Naive thymus-derived CD4-positive, alpha-beta T cell (primary cell): ENCODE measurements around the gene BLOC1S2. TPM values are rescaled to one million over a fixed set of nuclear protein-coding genes. Genes with fewer than 3 reads are reported as not detected.

Experiments used
- ATAC-seq: fragments of 150-1000 bp; cut with Tn5 transposase; 2 replicates; pipeline ENCODE4 v1.10.0; 2021; ENCODE audit warnings: mild to moderate bottlenecking, moderate library complexity
- CTCF ChIA-PET: fragments of 350-600 bp; sonication (Branson Sonifier 250); formaldehyde crosslinking; loops from one replicate; lab custom pipeline; 2021; ENCODE audit warnings: antibody characterized with exemption; lab: Charles Lee
- POLR2A ChIA-PET: fragments of 350-600 bp; sonication (Branson Sonifier 250); formaldehyde crosslinking; loops from one replicate; lab custom pipeline; 2021; ENCODE audit warnings: antibody characterized with exemption, inconsistent platforms; lab: Charles Lee
- DNase-seq, 9 donors: peaks; one replicate each; pipeline versions ENCODE4 v3.0.0 to v3.0.0-alpha.2; 2020 to 2022; ENCODE audit warnings: mixed read lengths in 1 of 9
- H3K27ac ChIP-seq: one replicate; pipeline ENCODE4 v1.7.0; 2013; ENCODE audit warnings: mild to moderate bottlenecking, low read depth, low read length, moderate library complexity
- H3K27me3 ChIP-seq, 2 donors: one replicate each; pipeline ENCODE4 v1.7.0; 2013; ENCODE audit warnings: low read length in 2 of 2, mild to moderate bottlenecking in 2 of 2, moderate library complexity in 2 of 2; ENCODE audit not compliant: control insufficient read depth in 2 of 2, insufficient read depth in 2 of 2
- H3K36me3 ChIP-seq, 3 experiments: 1 replicate in 2 of 3; 2 replicates in 1 of 3; pipeline ENCODE4 v1.7.0; 2013; ENCODE audit warnings: low read length in 3 of 3, mild to moderate bottlenecking in 3 of 3, moderate library complexity in 1 of 3; ENCODE audit not compliant: insufficient read depth in 3 of 3, control insufficient read depth in 2 of 3
- H3K4me1 ChIP-seq, 2 donors: one replicate each; pipeline ENCODE4 v1.7.0; 2013; ENCODE audit warnings: low read length in 2 of 2, mild to moderate bottlenecking in 2 of 2, moderate library complexity in 1 of 2; ENCODE audit not compliant: control insufficient read depth in 2 of 2, insufficient read depth in 2 of 2
- H3K4me3 ChIP-seq: 2 replicates; pipeline ENCODE4 v1.7.0; 2013; ENCODE audit warnings: mild to moderate bottlenecking, low read length
- H3K9me3 ChIP-seq, 3 experiments: 1 replicate in 2 of 3; 2 replicates in 1 of 3; pipeline ENCODE4 v1.7.0; 2013; ENCODE audit warnings: low read length in 3 of 3; ENCODE audit not compliant: control insufficient read depth in 2 of 3
- H3K27ac Mint-ChIP-seq, 9 donors: one replicate each; pipeline ENCODE4 v1.8.0; 2020 to 2022; ENCODE audit warnings: mixed read lengths in 9 of 9, mild to moderate bottlenecking in 8 of 9, moderate library complexity in 5 of 9, inconsistent platforms in 2 of 9
- H3K27me3 Mint-ChIP-seq, 5 donors: one replicate each; pipeline ENCODE4 v1.8.0; 2021 to 2022; ENCODE audit warnings: mixed read lengths in 5 of 5, mild to moderate bottlenecking in 1 of 5
- H3K36me3 Mint-ChIP-seq, 5 donors: one replicate each; pipeline ENCODE4 v1.8.0; 2020 to 2022; ENCODE audit warnings: mixed read lengths in 5 of 5, mild to moderate bottlenecking in 3 of 5, inconsistent platforms in 1 of 5
- H3K4me1 Mint-ChIP-seq, 7 donors: one replicate each; pipeline ENCODE4 v1.8.0; 2020 to 2022; ENCODE audit warnings: mixed read lengths in 7 of 7, mild to moderate bottlenecking in 3 of 7, inconsistent platforms in 1 of 7
- H3K4me3 Mint-ChIP-seq, 10 donors: one replicate each; pipeline ENCODE4 v1.8.0; 2020 to 2022; ENCODE audit warnings: mild to moderate bottlenecking in 10 of 10, mixed read lengths in 10 of 10, moderate library complexity in 6 of 10, inconsistent platforms in 2 of 10
- H3K9me3 Mint-ChIP-seq, 11 donors: one replicate each; pipeline ENCODE4 v1.8.0; 2020 to 2022; ENCODE audit warnings: mixed read lengths in 11 of 11, mild to moderate bottlenecking in 4 of 11, inconsistent platforms in 1 of 11, moderate library complexity in 1 of 11
- intact Hi-C, 2 donors: fragments of 100-400 bp; cut with micrococcal nuclease; formaldehyde crosslinking; loops; one replicate each; pipeline ENCODE4 v1.15.1; 2023
- polyA plus RNA-seq, 2 donors: library from polyadenylated mRNA; unstranded; fragments of 300-500 nt; fragmentation: Illumina TruSeq; gene quantifications; one replicate each; pipeline ENCODE4 v1.2.3, GENCODE V29; 2021
- total RNA-seq, 6 experiments: library from RNA in 5 of 6; stranded (reverse) in 5 of 6; gene quantifications; 1 replicate in 5 of 6; 2 replicates in 1 of 6; pipeline ENCODE4 v1.2.3 and lab custom pipeline; 2021 to 2026

BLOC1S2 gene
- total and polyA plus RNA-seq, 7 experiments from 2014 or later: 31.5 to 63.4 (median 39.9) TPM

DNA sequence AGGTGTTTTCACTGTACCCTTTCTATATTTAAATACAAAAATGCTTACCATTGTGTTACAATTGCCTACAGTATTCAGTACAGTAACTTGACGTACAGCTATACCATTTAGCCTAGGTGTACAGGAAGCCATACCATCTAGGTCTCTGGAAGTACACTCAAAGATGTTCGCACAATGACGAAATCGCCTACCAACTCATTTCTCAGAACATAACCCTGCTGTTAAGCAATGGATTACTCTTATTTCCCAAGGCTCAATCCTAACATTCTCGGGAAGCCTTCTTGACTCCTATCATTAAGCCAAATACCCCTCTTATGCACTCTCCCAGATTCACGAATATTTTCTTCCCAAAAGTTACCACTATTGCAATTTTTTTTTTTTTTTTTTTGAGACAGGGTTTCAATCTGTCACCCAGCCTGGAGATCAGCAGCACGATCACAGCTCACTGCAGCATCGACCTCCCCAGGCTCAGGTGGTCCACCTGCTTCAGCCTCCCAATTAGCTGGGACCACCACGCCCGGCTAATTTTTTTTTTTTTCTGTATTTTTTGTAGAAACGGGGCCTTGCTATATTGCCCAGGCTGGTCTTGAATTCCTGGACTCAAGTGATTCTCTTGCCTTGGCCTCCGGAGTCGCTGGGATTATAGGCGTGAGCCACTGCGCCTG is 20.5 kb downstream of the BLOC1S2 start:
- Histone ChIP-seq H3K27ac (peak overlapping the region; percentile 96), H3K27me3 (no peaks in the 10 kb centered on the region), H3K36me3 (peaks cover 0 to 14% (median 4%) of the 10 kb centered on the region in 3 experiments), H3K4me3 (peak overlapping the region; percentile 93), H3K9me3 (no peaks in the 10 kb centered on the region), H3K4me1 (peaks cover 12 to 21% of the 10 kb centered on the region in 2 donors)
- Mint-ChIP-seq H3K4me3 (peak overlapping the region; percentile 77 to 100 (median 100)), H3K36me3 (peaks cover 0 to 7% (median 3%) of the 10 kb centered on the region in 5 donors), H3K4me1 (peaks cover 20 to 52% (median 41%) of the 10 kb centered on the region in 7 donors), H3K9me3 (peaks cover 0 to 2% (median 0%) of the 10 kb centered on the region in 11 donors), H3K27me3 (no peaks in the 10 kb centered on the region), H3K27ac (peak overlapping the region; percentile 12 to 100 (median 68))
- POLR2A ChIA-PET: interaction anchor here (0.6 to 0.8 kb wide), 3 partner anchors 17 to 241 kb away, joined by 3 to 5 read pairs (median 5); no protein-coding TSS in a partner anchor
- CTCF ChIA-PET: no interaction called here
- intact Hi-C loops: loop anchor here in 1 of 2 donors (5.0 kb wide), 1 partner anchor 79 kb away; the partner anchor contains the start of gene ERLIN1
- DNase-seq (no peak), ATAC-seq (no peak)

DNA sequence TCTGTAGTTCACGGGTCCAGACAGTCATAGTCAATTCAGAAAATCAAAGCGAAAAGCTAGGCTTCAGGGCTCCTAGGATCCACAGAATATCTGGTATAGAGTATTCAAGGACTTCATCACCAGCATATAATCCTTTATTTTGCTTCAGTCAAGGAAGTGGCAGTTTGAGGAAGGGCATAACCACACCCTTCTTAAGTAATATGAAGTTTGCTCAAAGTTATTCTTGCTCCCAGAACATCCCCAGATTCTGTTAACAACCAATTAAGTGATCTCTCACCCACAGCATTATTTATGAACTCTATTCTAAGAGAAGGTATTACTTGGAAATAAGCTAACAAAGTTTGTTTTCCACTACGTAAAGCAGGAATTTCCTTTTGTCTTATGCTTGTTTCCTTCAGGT is 32.3 kb downstream of the BLOC1S2 start:
- Histone ChIP-seq H3K4me3 (no peak overlapping the region), H3K9me3 (no peaks in the 10 kb centered on the region), H3K27ac (no peak overlapping the region), H3K4me1 (no peaks in the 10 kb centered on the region), H3K36me3 (peaks cover 23 to 83% (median 34%) of the 10 kb centered on the region in 3 experiments), H3K27me3 (no peaks in the 10 kb centered on the region)
- Mint-ChIP-seq H3K4me3 (no peak overlapping the region), H3K36me3 (peaks cover 8 to 47% (median 40%) of the 10 kb centered on the region in 5 donors), H3K9me3 (no peaks in the 10 kb centered on the region), H3K4me1 (peaks cover 0 to 9% (median 5%) of the 10 kb centered on the region in 7 donors), H3K27ac (no peak overlapping the region), H3K27me3 (no peaks in the 10 kb centered on the region)
- DNase-seq: no peak
- ChIA-PET CTCF (interaction anchor here (0.6 kb wide), 1 partner anchor 10 kb away, joined by 4 read pairs; no protein-coding TSS in a partner anchor), POLR2A (interaction anchor here (0.6 to 0.7 kb wide), 2 partner anchors 8 to 12 kb away, joined by 3 read pairs; no protein-coding TSS in a partner anchor)
- no peak for ATAC-seq
- intact Hi-C loops: no loop called here

DNA sequence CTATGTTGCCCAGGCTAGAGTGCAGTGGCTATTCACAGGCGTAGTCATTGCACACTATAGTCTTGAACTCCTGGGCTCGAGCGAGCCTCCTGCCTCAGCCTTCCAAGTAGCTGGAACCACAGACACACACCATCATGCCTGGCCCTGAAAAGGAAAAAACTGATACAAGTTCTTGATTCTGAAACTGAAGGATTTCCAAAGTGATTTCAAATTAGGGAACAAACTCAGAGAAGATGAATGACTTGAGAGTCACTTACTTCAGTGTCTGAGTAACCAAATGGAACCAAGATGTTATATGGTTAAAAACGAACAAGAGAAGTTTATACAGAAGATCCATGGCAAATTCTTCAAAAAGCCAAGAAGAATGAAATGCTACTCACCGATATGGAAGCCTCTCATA is 33.4 kb downstream of the BLOC1S2 start:
- intact Hi-C loops: no loop called here
- H3K9me3 ChIP-seq: no peaks in the 10 kb centered on the region
- ATAC-seq (no peak), DNase-seq (no peak)
- ChIA-PET CTCF (no interaction called here), POLR2A (no interaction called here)
- no peaks in the 10 kb centered on the region for H3K27me3 Mint-ChIP-seq
- peaks cover 4 to 47% (median 37%) of the 10 kb centered on the region in 5 donors for H3K36me3 Mint-ChIP-seq
- no peaks in the 10 kb centered on the region for H3K27me3 ChIP-seq
- H3K4me1 ChIP-seq: no peaks in the 10 kb centered on the region
- peaks cover 0 to 5% (median 3%) of the 10 kb centered on the region in 7 donors for H3K4me1 Mint-ChIP-seq
- no peak overlapping the region for H3K4me3 ChIP-seq
- no peaks in the 10 kb centered on the region for H3K9me3 Mint-ChIP-seq
- no peak overlapping the region for H3K4me3 Mint-ChIP-seq
- no peak overlapping the region for H3K27ac ChIP-seq
- H3K27ac Mint-ChIP-seq: no peak overlapping the region
- peaks cover 19 to 90% (median 33%) of the 10 kb centered on the region in 3 experiments for H3K36me3 ChIP-seq

DNA sequence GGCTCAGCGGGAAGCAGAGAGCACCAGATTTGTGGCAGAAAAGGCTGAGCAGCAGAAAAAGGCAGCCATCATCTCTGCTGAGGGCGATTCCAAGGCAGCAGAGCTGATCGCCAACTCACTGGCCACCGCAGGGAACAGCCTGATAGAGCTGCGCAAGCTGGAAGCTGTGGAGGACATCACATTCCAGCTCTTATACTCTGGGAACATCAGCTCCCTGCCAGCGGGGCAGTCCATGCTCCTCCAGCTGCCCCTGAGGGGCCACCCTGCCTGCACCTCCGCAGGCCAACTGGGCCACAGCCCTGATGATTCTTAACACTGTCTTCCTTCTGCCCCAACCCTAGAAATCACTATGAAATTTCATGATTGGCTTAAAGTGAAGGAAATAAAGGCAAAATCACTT is 37.7 kb downstream of the BLOC1S2 start:
- no peaks in the 10 kb centered on the region for H3K9me3 ChIP-seq
- CTCF ChIA-PET: interaction anchor here (0.6 kb wide), 1 partner anchor 28 kb away, joined by 4 read pairs; no protein-coding TSS in a partner anchor
- no peak overlapping the region for H3K27ac Mint-ChIP-seq
- no peak overlapping the region for H3K4me3 ChIP-seq
- POLR2A ChIA-PET: interaction anchor here (0.6 kb wide), 1 partner anchor 17 kb away, joined by 5 read pairs; no protein-coding TSS in a partner anchor
- H3K36me3 Mint-ChIP-seq: peaks cover 4 to 42% (median 21%) of the 10 kb centered on the region in 5 donors
- H3K4me1 ChIP-seq: no peaks in the 10 kb centered on the region
- intact Hi-C loops: no loop called here
- peaks cover 23 to 87% (median 26%) of the 10 kb centered on the region in 3 experiments for H3K36me3 ChIP-seq
- H3K27ac ChIP-seq: no peak overlapping the region
- ATAC-seq (no peak), DNase-seq (no peak)
- H3K9me3 Mint-ChIP-seq: no peaks in the 10 kb centered on the region
- peaks cover 0 to 3% (median 0%) of the 10 kb centered on the region in 7 donors for H3K4me1 Mint-ChIP-seq
- H3K4me3 Mint-ChIP-seq: no peak overlapping the region
- no peaks in the 10 kb centered on the region for H3K27me3 Mint-ChIP-seq
- no peaks in the 10 kb centered on the region for H3K27me3 ChIP-seq

DNA sequence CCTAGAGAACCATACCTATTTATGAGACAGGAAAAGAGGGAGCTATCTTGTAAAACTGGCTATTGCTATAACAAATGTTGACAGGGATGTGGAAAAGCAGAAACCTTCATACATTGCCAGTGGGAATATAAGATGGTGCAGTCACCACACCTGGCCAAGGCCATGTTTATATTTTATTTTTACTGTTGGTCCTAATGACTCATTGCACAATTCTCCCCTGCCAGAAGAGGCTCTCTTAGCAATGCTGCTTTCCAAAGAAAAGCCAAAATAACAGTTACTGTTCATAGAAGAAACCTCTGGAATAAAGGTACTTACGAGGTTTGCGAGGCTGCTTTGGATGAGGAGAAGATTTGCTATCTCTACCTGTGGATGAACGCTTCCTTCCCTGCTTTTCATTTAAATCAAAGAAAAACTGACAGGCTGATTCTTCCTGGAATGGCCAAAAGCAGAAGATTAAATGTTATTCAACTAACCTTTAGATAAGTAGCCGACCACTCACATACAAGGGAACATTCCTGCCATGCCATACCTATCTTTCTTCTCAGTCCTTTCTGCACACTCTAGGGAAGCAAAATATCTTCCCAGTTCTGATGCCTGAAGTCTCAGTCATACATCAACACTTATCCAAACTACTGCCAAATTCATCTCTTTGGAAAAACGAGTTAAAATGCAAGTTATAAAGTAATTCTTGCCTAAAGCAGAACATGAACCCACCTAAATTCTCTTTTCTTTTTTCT is 40.8 kb downstream of the BLOC1S2 start:
- CTCF ChIA-PET: no interaction called here
- Histone ChIP-seq H3K27ac (no peak overlapping the region), H3K9me3 (no peaks in the 10 kb centered on the region), H3K36me3 (peaks cover 22 to 88% (median 28%) of the 10 kb centered on the region in 3 experiments), H3K27me3 (no peaks in the 10 kb centered on the region), H3K4me1 (no peaks in the 10 kb centered on the region), H3K4me3 (no peak overlapping the region)
- peaks cover 0 to 2% (median 0%) of the 10 kb centered on the region in 7 donors for H3K4me1 Mint-ChIP-seq
- peaks cover 4 to 50% (median 24%) of the 10 kb centered on the region in 5 donors for H3K36me3 Mint-ChIP-seq
- H3K4me3 Mint-ChIP-seq: no peak overlapping the region
- H3K27me3 Mint-ChIP-seq: no peaks in the 10 kb centered on the region
- peak overlapping the region in 1 of 9 donors; percentile 21 for H3K27ac Mint-ChIP-seq
- POLR2A ChIA-PET: interaction anchor here (0.7 kb wide), 1 partner anchor 13 kb away, joined by 3 read pairs; no protein-coding TSS in a partner anchor
- no peaks in the 10 kb centered on the region for H3K9me3 Mint-ChIP-seq
- no peak for DNase-seq
- ATAC-seq: no peak
- intact Hi-C loops: no loop called here

DNA sequence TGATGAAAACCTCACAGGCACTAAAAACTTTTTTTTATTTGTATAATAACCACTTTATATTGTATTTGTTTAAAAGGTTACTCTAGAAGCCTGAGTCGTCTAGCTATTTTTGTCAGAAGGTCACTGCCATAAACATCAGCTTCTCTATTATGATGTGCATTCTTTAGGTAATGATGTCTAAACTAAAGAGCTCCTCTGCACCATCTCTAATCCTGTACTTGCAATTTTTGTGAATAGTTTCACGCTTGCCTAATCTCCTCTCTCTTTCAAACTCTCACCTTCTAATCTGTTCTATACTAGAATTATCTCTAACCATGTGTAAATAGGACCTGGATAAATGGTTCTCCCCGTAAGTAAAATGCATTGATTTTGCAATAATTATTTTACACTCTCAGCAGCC is 46.6 kb downstream of the BLOC1S2 start:
- no peak overlapping the region for H3K27ac ChIP-seq
- no peaks in the 10 kb centered on the region for H3K27me3 ChIP-seq
- H3K4me3 ChIP-seq: no peak overlapping the region
- Mint-ChIP-seq H3K36me3 (peaks cover 11 to 44% (median 23%) of the 10 kb centered on the region in 5 donors), H3K9me3 (no peaks in the 10 kb centered on the region), H3K4me3 (no peak overlapping the region), H3K27me3 (no peaks in the 10 kb centered on the region), H3K27ac (no peak overlapping the region), H3K4me1 (peaks cover 0 to 8% (median 0%) of the 10 kb centered on the region in 7 donors)
- intact Hi-C loops: loop anchor here in 1 of 2 donors (5.0 kb wide), 1 partner anchor 393 kb away; no protein-coding TSS in a partner anchor
- no peak for DNase-seq
- H3K9me3 ChIP-seq: no peaks in the 10 kb centered on the region
- peaks cover 23 to 86% (median 23%) of the 10 kb centered on the region in 3 experiments for H3K36me3 ChIP-seq
- CTCF ChIA-PET: no interaction called here
- no peak for ATAC-seq
- POLR2A ChIA-PET: no interaction called here
- H3K4me1 ChIP-seq: no peaks in the 10 kb centered on the region
